Measurements from ENCODE around the gene FBXO27.

FBXO27 gene

GRCh38 chr19:39032063-39032918, at the start of gene FBXO27:
Gene FBXO27, minus strand, starts transcription at chr19:39032549. Its CDS starts 322 bp downstream, at chr19:39032227.
- no peak for TF ChIP-seq CTCF (IDR thresholded peaks at IDR 0.05; ENCODE audit: poor library complexity, severe bottlenecking)
- DNase-seq (ENCODE audit: low spot score) (peak; percentile 68), ATAC-seq (ENCODE audit: low read depth) (peak; percentile 14; the same call in 2 of the 3 replicates)
- H3K27ac ChIP-seq (ENCODE audit: poor library complexity, severe bottlenecking): peak within 1 kb of the TSS; percentile 73
- peak within 1 kb of the TSS; percentile 51 for H3K4me3 ChIP-seq (ENCODE audit: severe bottlenecking)
- H3K27me3 ChIP-seq (ENCODE audit: insufficient read depth, poor library complexity, severe bottlenecking): no peaks in the 10 kb centered on the region
- peaks cover 18% of the 10 kb centered on the region for H3K4me1 ChIP-seq (ENCODE audit: insufficient read depth, poor library complexity, severe bottlenecking)
- peaks cover 6% of the 10 kb centered on the region; the same call in 1 of the 2 replicates for H3K36me3 ChIP-seq (ENCODE audit: low read depth)
- no peaks in the 10 kb centered on the region for H3K9me3 ChIP-seq (ENCODE audit: severe bottlenecking)

GRCh38 chr19:39080431-39080830, 48.1 kb upstream of the FBXO27 start:
- ATAC-seq (ENCODE audit: low read depth) (no peak), DNase-seq (ENCODE audit: low spot score) (no peak)
- no peak for TF ChIP-seq CTCF (IDR thresholded peaks at IDR 0.05; ENCODE audit: poor library complexity, severe bottlenecking)
- Histone ChIP-seq H3K4me3 (ENCODE audit: severe bottlenecking) (no peak overlapping the region), H3K36me3 (ENCODE audit: low read depth) (peaks cover 8% of the 10 kb centered on the region), H3K27ac (ENCODE audit: poor library complexity, severe bottlenecking) (no peak overlapping the region), H3K4me1 (ENCODE audit: insufficient read depth, poor library complexity, severe bottlenecking) (peaks cover 15% of the 10 kb centered on the region), H3K27me3 (ENCODE audit: insufficient read depth, poor library complexity, severe bottlenecking) (no peaks in the 10 kb centered on the region), H3K9me3 (ENCODE audit: severe bottlenecking) (no peaks in the 10 kb centered on the region)

GRCh38 chr19:39078436-39079200, 46.3 kb upstream of the FBXO27 start:
- Histone ChIP-seq H3K4me1 (ENCODE audit: insufficient read depth, poor library complexity, severe bottlenecking) (peaks cover 22% of the 10 kb centered on the region), H3K4me3 (ENCODE audit: severe bottlenecking) (no peak overlapping the region), H3K36me3 (ENCODE audit: low read depth) (peaks cover 8% of the 10 kb centered on the region), H3K27ac (ENCODE audit: poor library complexity, severe bottlenecking) (peak overlapping the region; percentile 89), H3K9me3 (ENCODE audit: severe bottlenecking) (no peaks in the 10 kb centered on the region), H3K27me3 (ENCODE audit: insufficient read depth, poor library complexity, severe bottlenecking) (no peaks in the 10 kb centered on the region)
- TF ChIP-seq CTCF (IDR thresholded peaks at IDR 0.05; ENCODE audit: poor library complexity, severe bottlenecking): no peak
- DNase-seq (ENCODE audit: low spot score) (peak; percentile 77), ATAC-seq (ENCODE audit: low read depth) (peak; percentile 88)

GRCh38 chr19:39077323-39077722, 45.0 kb upstream of the FBXO27 start:
- Histone ChIP-seq H3K9me3 (ENCODE audit: severe bottlenecking) (no peaks in the 10 kb centered on the region), H3K4me3 (ENCODE audit: severe bottlenecking) (no peak overlapping the region), H3K27me3 (ENCODE audit: insufficient read depth, poor library complexity, severe bottlenecking) (no peaks in the 10 kb centered on the region), H3K4me1 (ENCODE audit: insufficient read depth, poor library complexity, severe bottlenecking) (peaks cover 21% of the 10 kb centered on the region), H3K36me3 (ENCODE audit: low read depth) (peaks cover 8% of the 10 kb centered on the region), H3K27ac (ENCODE audit: poor library complexity, severe bottlenecking) (no peak overlapping the region)
- no peak for TF ChIP-seq CTCF (IDR thresholded peaks at IDR 0.05; ENCODE audit: poor library complexity, severe bottlenecking)
- ATAC-seq (ENCODE audit: low read depth): no peak
- no peak for DNase-seq (ENCODE audit: low spot score)
